MM.1S (cell line): Measurements from ENCODE around the gene TMEM95.

ENCODE experiments used
- DNase-seq: peaks from one replicate; pipeline ENCODE4 v3.0.0-alpha.2; 2015
- H2AFZ ChIP-seq: fragments of 300-600 bp; sonication (generic); 2 replicates; pipeline ENCODE4 v1.6.0; 2016; ENCODE audit warnings: antibody characterized with exemption, low read length
- H3F3A ChIP-seq: fragments of 300-600 bp; sonication (generic); 2 replicates; pipeline ENCODE4 v1.6.1; 2016; ENCODE audit warnings: mild to moderate bottlenecking, antibody characterized with exemption, low read length, moderate library complexity, mixed read lengths; ENCODE audit not compliant: insufficient read depth
- H3K27ac ChIP-seq: fragments of 300-600 bp; sonication (generic); 2 replicates; pipeline ENCODE4 v1.5.1; 2016; ENCODE audit warnings: mild to moderate bottlenecking, low read length
- H3K27me3 ChIP-seq: fragments of 300-600 bp; sonication (generic); replicated peaks from 2 replicates; pipeline ENCODE4 v1.6.0; 2016; ENCODE audit warnings: low read length; ENCODE audit not compliant: insufficient read depth
- H3K36me3 ChIP-seq: fragments of 300-600 bp; sonication (generic); replicated peaks from 2 replicates; pipeline ENCODE4 v1.6.1; 2016; ENCODE audit warnings: mild to moderate bottlenecking, low read length, mixed read lengths; ENCODE audit not compliant: insufficient read depth
- H3K4me1 ChIP-seq: fragments of 300-600 bp; sonication (generic); 2 replicates; pipeline ENCODE4 v1.6.1; 2016; ENCODE audit warnings: low read length, mixed read lengths
- H3K4me2 ChIP-seq: fragments of 300-600 bp; sonication (generic); 2 replicates; pipeline ENCODE4 v1.6.0; 2016; ENCODE audit warnings: low read depth, low read length
- H3K4me3 ChIP-seq: fragments of 300-600 bp; sonication (generic); 2 replicates; pipeline ENCODE4 v1.5.1; 2016; ENCODE audit warnings: low read length, mixed read lengths
- H3K79me2 ChIP-seq: fragments of 300-600 bp; sonication (generic); 2 replicates; pipeline ENCODE4 v1.6.1; 2016; ENCODE audit warnings: mixed run types, low read length, mixed read lengths
- H3K9ac ChIP-seq: fragments of 300-600 bp; sonication (generic); 2 replicates; pipeline ENCODE4 v1.6.1; 2016; ENCODE audit warnings: low read length, mixed read lengths
- H3K9me2 ChIP-seq: fragments of 300-600 bp; sonication (generic); replicated peaks from 2 replicates; pipeline ENCODE4 v1.6.1; 2016; ENCODE audit warnings: mild to moderate bottlenecking, low read length, mixed read lengths; ENCODE audit not compliant: insufficient read depth
- H3K9me3 ChIP-seq: fragments of 300-600 bp; sonication (generic); replicated peaks from 2 replicates; pipeline ENCODE4 v1.6.1; 2016; ENCODE audit warnings: mild to moderate bottlenecking, low read length, mixed read lengths; ENCODE audit not compliant: insufficient read depth
- H4K20me1 ChIP-seq: fragments of 300-600 bp; sonication (generic); 2 replicates; pipeline ENCODE4 v1.6.1; 2016; ENCODE audit warnings: mild to moderate bottlenecking, low read length, moderate library complexity, mixed read lengths; ENCODE audit not compliant: insufficient read depth
- CTCF ChIP-seq: fragments of 300-600 bp; sonication (generic); IDR thresholded peaks from 2 replicates; pipeline ENCODE4 v1.5.1; 2016; ENCODE audit warnings: antibody characterized with exemption, low read length, mixed read lengths
- EZH2 ChIP-seq: fragments of 300-600 bp; sonication (generic); optimal IDR thresholded peaks from 2 replicates; pipeline ENCODE3; 2017; ENCODE audit warnings: low read depth, mild to moderate bottlenecking, antibody characterized with exemption, low read length, mixed read lengths
- EZH2phosphoT487 ChIP-seq: fragments of 300-600 bp; sonication (generic); IDR thresholded peaks from 2 replicates; pipeline ENCODE4 v1.6.1; 2018; ENCODE audit warnings: antibody characterized with exemption, low read length

Gene TMEM95

GRCh38 chr17:7380321-7380720 is 25.4 kb downstream of the TMEM95 start:
- Histone ChIP-seq H3K9me3 (no peaks in the 10 kb centered on the region), H3K36me3 (no peaks in the 10 kb centered on the region), H3K27ac (no peak overlapping the region), H3K79me2 (no peaks in the 10 kb centered on the region), H3K9me2 (no peaks in the 10 kb centered on the region), H3K4me2 (no peak overlapping the region), H3K4me1 (peaks cover 4% of the 10 kb centered on the region; the same call in 1 of the 2 replicates), H4K20me1 (no peaks in the 10 kb centered on the region), H2AFZ (no peak overlapping the region), H3F3A (no peaks in the 10 kb centered on the region), H3K27me3 (peaks cover 51% of the 10 kb centered on the region), H3K9ac (no peak overlapping the region), H3K4me3 (no peak overlapping the region)
- no peak for DNase-seq
- no peak for TF ChIP-seq EZH2phosphoT487

DNA sequence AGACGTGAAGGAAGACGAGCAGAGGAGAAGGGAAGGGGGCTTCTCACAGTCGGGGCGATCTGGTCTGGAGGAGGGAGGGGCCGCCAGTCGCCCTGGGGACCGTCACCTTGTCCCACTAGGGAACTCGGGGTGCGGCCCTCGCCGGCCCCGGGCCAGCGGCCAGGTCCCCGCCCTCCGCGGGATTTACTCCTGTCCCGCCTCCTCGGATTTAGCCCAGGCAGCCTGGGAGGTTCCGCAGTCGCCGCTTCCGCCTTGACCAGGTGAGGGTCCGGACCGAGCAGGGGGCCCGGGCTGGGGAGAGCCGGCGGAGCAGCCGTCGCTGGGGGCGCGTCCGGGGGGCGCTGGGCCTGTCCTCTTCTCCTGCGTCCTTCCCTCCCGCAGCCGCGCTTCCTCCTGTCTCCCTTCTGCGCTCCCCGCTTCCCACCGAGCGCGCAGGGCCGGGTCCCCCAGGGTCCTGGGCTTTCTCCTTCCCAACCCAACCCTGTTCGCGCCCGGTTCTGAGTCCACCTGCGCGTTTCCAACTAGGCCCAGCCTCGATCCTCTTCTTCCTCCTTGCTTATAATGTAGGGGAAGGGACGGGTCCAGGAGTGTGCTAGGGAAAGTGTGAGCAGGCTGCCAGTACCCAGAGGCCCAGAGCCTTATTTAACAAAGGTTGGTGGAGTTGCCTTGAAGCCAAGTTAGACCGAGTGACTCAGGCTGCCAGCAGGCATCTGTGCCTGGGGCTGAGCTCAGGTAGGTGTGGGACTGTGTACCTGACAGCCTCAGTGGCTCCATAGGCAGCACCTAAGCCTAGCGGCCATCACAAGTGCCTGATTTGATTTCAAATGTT is 26.1 kb downstream of the TMEM95 start, which contains the start of gene TNK1:
Gene TNK1, plus strand, starts transcription at position 235 of the 829 bp plus-strand sequence. CDS start 1,838 bp downstream, outside the sequence.
- H3F3A ChIP-seq = no peaks in the 10 kb centered on the region
- no peaks in the 10 kb centered on the region for H3K9me2 ChIP-seq
- H2AFZ ChIP-seq = no peak within 1 kb of the TSS
- H3K27me3 ChIP-seq = peaks cover 51% of the 10 kb centered on the region
- no peaks in the 10 kb centered on the region for H3K79me2 ChIP-seq
- H3K27ac ChIP-seq = no peak within 1 kb of the TSS
- no peak within 1 kb of the TSS for H3K4me2 ChIP-seq
- no peak for DNase-seq
- no peaks in the 10 kb centered on the region for H4K20me1 ChIP-seq
- H3K9me3 ChIP-seq = no peaks in the 10 kb centered on the region
- H3K4me1 ChIP-seq = peaks cover 4% of the 10 kb centered on the region; the same call in 1 of the 2 replicates
- TF ChIP-seq EZH2 (no peak), CTCF (no peak), EZH2phosphoT487 (no peak)
- H3K36me3 ChIP-seq = no peaks in the 10 kb centered on the region
- no peak within 1 kb of the TSS for H3K9ac ChIP-seq
- no peak within 1 kb of the TSS for H3K4me3 ChIP-seq

GRCh38 chr17:7382901-7383300 is 27.9 kb downstream of the TMEM95 start:
- Histone ChIP-seq H3F3A (no peaks in the 10 kb centered on the region), H3K4me2 (no peak overlapping the region), H4K20me1 (no peaks in the 10 kb centered on the region), H3K36me3 (no peaks in the 10 kb centered on the region), H3K4me1 (peaks cover 4% of the 10 kb centered on the region; the same call in 1 of the 2 replicates), H3K9me2 (no peaks in the 10 kb centered on the region), H3K9me3 (no peaks in the 10 kb centered on the region), H3K4me3 (no peak overlapping the region), H3K27me3 (peaks cover 46% of the 10 kb centered on the region), H3K9ac (no peak overlapping the region), H3K79me2 (no peaks in the 10 kb centered on the region), H2AFZ (no peak overlapping the region), H3K27ac (no peak overlapping the region)
- DNase-seq = no peak
- TF ChIP-seq EZH2phosphoT487 (no peak), CTCF (no peak), EZH2 (no peak)

DNA sequence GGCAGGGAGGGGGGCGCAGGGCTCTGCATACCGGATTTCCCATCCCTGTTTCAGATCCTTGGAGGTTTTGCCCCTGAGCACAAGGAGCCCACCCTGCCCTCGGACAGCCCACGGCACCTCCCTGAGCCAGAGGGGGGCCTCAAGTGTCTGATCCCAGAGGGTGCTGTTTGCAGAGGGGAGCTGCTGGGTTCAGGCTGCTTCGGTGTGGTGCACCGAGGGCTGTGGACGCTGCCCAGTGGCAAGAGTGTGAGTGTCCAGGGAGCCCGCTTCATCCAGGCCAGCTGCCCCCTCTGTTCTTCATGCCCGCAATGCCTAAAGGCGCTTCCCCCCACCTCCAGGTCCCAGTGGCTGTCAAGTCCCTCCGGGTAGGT is 28.4 kb downstream of the TMEM95 start:
- no peaks in the 10 kb centered on the region for H3K36me3 ChIP-seq

More for the DNA sequence above, 28.4 kb downstream of the TMEM95 start:
- no peak overlapping the region for H3K9ac ChIP-seq
- H2AFZ ChIP-seq = peak overlapping the region; percentile 87
- no peak overlapping the region for H3K4me3 ChIP-seq
- H3K79me2 ChIP-seq = no peaks in the 10 kb centered on the region
- H3K9me2 ChIP-seq = no peaks in the 10 kb centered on the region
- peaks cover 4% of the 10 kb centered on the region; the same call in 1 of the 2 replicates for H3K4me1 ChIP-seq
- peaks cover 46% of the 10 kb centered on the region for H3K27me3 ChIP-seq
- TF ChIP-seq EZH2 = no peak
- TF ChIP-seq EZH2phosphoT487 = no peak
- no peak for TF ChIP-seq CTCF
- H3K4me2 ChIP-seq = peak overlapping the region; percentile 83; the same call in 1 of the 2 replicates
- H3K27ac ChIP-seq = no peak overlapping the region
- H4K20me1 ChIP-seq = no peaks in the 10 kb centered on the region
- no peak for DNase-seq
- no peaks in the 10 kb centered on the region for H3F3A ChIP-seq
- no peaks in the 10 kb centered on the region for H3K9me3 ChIP-seq
